Measurements from ENCODE around the gene SLC2A11.

DNA sequence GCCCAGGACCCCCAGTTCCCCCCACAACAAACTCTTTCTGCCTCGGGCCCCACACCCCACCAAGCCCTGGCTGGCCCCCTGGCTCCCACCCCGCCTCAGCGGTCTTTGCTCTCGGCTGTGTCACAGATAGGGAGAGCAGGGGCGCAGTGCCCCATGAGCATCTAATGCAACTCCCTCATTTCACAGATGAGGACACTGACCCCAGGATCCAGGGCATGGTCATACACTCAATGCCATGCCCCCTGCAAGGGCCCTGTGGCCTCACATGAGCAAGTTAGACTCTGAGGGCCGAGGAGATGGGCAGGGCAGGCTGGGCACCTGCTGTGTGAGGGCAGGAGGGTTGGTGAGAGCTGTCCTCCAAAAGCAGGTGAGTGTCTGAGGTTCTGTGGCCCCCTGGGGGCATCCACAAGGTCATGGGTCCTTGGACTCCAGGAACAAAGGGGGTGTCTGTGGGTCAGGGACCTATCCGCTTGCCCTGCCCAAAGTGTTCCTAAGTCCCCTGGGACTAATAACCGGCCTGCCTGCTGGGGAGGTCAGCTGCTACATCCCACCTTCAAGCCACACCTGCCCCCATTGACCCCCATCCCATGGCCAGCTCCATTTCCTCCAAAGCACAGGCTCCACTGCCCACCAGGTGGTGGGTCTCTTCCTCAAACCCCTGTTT is 39.0 kb downstream of the SLC2A11 start:
- TF ChIP-seq, protein P1, sequence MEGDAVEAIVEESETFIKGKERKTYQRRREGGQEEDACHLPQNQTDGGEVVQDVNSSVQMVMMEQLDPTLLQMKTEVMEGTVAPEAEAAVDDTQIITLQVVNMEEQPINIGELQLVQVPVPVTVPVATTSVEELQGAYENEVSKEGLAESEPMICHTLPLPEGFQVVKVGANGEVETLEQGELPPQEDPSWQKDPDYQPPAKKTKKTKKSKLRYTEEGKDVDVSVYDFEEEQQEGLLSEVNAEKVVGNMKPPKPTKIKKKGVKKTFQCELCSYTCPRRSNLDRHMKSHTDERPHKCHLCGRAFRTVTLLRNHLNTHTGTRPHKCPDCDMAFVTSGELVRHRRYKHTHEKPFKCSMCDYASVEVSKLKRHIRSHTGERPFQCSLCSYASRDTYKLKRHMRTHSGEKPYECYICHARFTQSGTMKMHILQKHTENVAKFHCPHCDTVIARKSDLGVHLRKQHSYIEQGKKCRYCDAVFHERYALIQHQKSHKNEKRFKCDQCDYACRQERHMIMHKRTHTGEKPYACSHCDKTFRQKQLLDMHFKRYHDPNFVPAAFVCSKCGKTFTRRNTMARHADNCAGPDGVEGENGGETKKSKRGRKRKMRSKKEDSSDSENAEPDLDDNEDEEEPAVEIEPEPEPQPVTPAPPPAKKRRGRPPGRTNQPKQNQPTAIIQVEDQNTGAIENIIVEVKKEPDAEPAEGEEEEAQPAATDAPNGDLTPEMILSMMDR (IDR thresholded peaks at IDR 0.05): no peak
- TF ChIP-seq POLR2A (IDR thresholded peaks at IDR 0.05): no peak
- TF ChIP-seq EP300 (IDR thresholded peaks at IDR 0.05): no peak
